IMR-90 (cell line): ENCODE results near the gene KRTDAP. TPM values are rescaled to one million over a fixed set of nuclear protein-coding genes. Genes with fewer than 3 reads are reported as not detected.

Experiments
- ATAC-seq: fragments of 200-7000 bp; cut with Tn5 transposase; 2 replicates; pipeline ENCODE4 v1.9.1; 2020; ENCODE audit warnings: low read depth, mild to moderate bottlenecking, moderate library complexity
- BruUV-seq: library from RNA; stranded (reverse); fragments of 400-500 nt; replicated peaks from 2 replicates; lab custom pipeline; 2021; lab: Mats Ljungman, UMichigan
- CTCF ChIA-PET: fragments of 300-600 bp; formaldehyde crosslinking; extraction: SDS; loops from one replicate; lab custom pipeline; 2021; ENCODE audit warnings: antibody characterized with exemption; lab: Yijun Ruan, JAX
- POLR2A ChIA-PET: fragments of 300-600 bp; sonication (Branson Sonifier 250); formaldehyde crosslinking; loops from one replicate; lab custom pipeline; 2022; ENCODE audit warnings: antibody characterized with exemption; ENCODE audit not compliant: unreplicated experiment; lab: Charles Lee
- DNase-seq: peaks from one replicate; pipeline ENCODE4 v3.0.0; 2013
- H2AFZ ChIP-seq: replicated peaks from 2 replicates; pipeline ENCODE3; 2013; ENCODE audit warnings: low read length, mild to moderate bottlenecking; ENCODE audit not compliant: poor library complexity
- H2AK5ac ChIP-seq: 2 replicates; pipeline ENCODE4 v1.6.1; 2013; ENCODE audit warnings: low read depth, low read length, inconsistent platforms
- H2AK9ac ChIP-seq: replicated peaks from 2 replicates; pipeline ENCODE3; 2013; ENCODE audit warnings: mild to moderate bottlenecking, low read depth, low read length, moderate library complexity; ENCODE audit not compliant: poor library complexity
- H2BK120ac ChIP-seq: 2 replicates; pipeline ENCODE4 v1.6.1; 2013; ENCODE audit warnings: low read depth, low read length, inconsistent platforms
- H2BK15ac ChIP-seq: 3 replicates; pipeline ENCODE4 v1.6.1; 2013; ENCODE audit warnings: low read depth, low read length, inconsistent platforms
- H2BK20ac ChIP-seq: 2 replicates; pipeline ENCODE4 v1.6.1; 2013; ENCODE audit warnings: low read depth, mild to moderate bottlenecking, inconsistent platforms, low read length, moderate library complexity
- H2BK5ac ChIP-seq: 2 replicates; pipeline ENCODE4 v1.6.1; 2013; ENCODE audit warnings: mild to moderate bottlenecking, low read depth, low read length, inconsistent platforms; ENCODE audit not compliant: poor library complexity, severe bottlenecking
- H3K14ac ChIP-seq: replicated peaks from 2 replicates; pipeline ENCODE4 v1.6.1; 2013; ENCODE audit warnings: low read depth, low read length, inconsistent platforms
- H3K18ac ChIP-seq: 2 replicates; pipeline ENCODE4 v1.6.1; 2013; ENCODE audit warnings: low read depth, low read length, control low read depth
- H3K23ac ChIP-seq: 2 replicates; pipeline ENCODE4 v1.6.1; 2013; ENCODE audit warnings: low read depth, low read length, inconsistent platforms
- H3K27ac ChIP-seq: 2 replicates; pipeline ENCODE4 v1.5.1; 2013; ENCODE audit warnings: mild to moderate bottlenecking, control low read depth, low read length; ENCODE audit not compliant: insufficient read depth
- H3K27me3 ChIP-seq: 2 replicates; pipeline ENCODE4 v1.6.1; 2013; ENCODE audit warnings: low read length; ENCODE audit not compliant: control insufficient read depth, insufficient read depth
- H3K36me3 ChIP-seq: 2 replicates; pipeline ENCODE4 v1.6.1; 2013; ENCODE audit warnings: low read length, mixed read lengths; ENCODE audit not compliant: control insufficient read depth, insufficient read depth
- H3K4ac ChIP-seq: 2 replicates; pipeline ENCODE4 v1.6.1; 2013; ENCODE audit warnings: low read depth, low read length, inconsistent platforms
- H3K4me1 ChIP-seq: 2 replicates; pipeline ENCODE4 v1.6.1; 2013; ENCODE audit warnings: low read length, mixed read lengths; ENCODE audit not compliant: control insufficient read depth, insufficient read depth
- H3K4me2 ChIP-seq: 2 replicates; pipeline ENCODE4 v1.6.1; 2013; ENCODE audit warnings: low read depth, mild to moderate bottlenecking, control low read depth, low read length, moderate library complexity
- H3K4me3 ChIP-seq: 2 replicates; pipeline ENCODE4 v1.5.1; 2013; ENCODE audit warnings: low read depth, mild to moderate bottlenecking, control low read depth, low read length, moderate library complexity; ENCODE audit not compliant: insufficient read depth
- H3K56ac ChIP-seq: 2 replicates; pipeline ENCODE4 v1.6.1; 2013; ENCODE audit warnings: low read length, inconsistent platforms; ENCODE audit not compliant: insufficient read depth; ENCODE audit errors: extremely low read depth
- H3K79me1 ChIP-seq, 2 experiments: 2 replicates each; pipeline ENCODE4 v1.6.1; 2013; ENCODE audit warnings: low read length in 2 of 2, inconsistent platforms in 1 of 2, low read depth in 1 of 2
- H3K9ac ChIP-seq: 2 replicates; pipeline ENCODE4 v1.6.1; 2013; ENCODE audit warnings: low read depth, low read length, control low read depth
- H3K9me1 ChIP-seq: 2 replicates; pipeline ENCODE4 v1.6.1; 2013; ENCODE audit warnings: low read length, inconsistent platforms; ENCODE audit not compliant: insufficient read depth
- H3K9me3 ChIP-seq: 2 replicates; pipeline ENCODE4 v1.6.1; 2013; ENCODE audit warnings: low read length; ENCODE audit not compliant: control insufficient read depth, insufficient read depth
- H4K20me1 ChIP-seq: 2 replicates; pipeline ENCODE4 v1.6.1; 2013; ENCODE audit warnings: low read length, inconsistent platforms; ENCODE audit not compliant: insufficient read depth
- H4K5ac ChIP-seq: 2 replicates; pipeline ENCODE4 v1.6.1; 2013; ENCODE audit warnings: mild to moderate bottlenecking, low read depth, low read length, control low read depth
- H4K8ac ChIP-seq, 2 experiments: 2 replicates each; pipeline ENCODE4 v1.6.1; 2013; ENCODE audit warnings: low read depth in 2 of 2, low read length in 2 of 2, control low read depth in 1 of 2, inconsistent platforms in 1 of 2
- H4K91ac ChIP-seq: 2 replicates; pipeline ENCODE4 v1.6.1; 2013; ENCODE audit warnings: low read depth, low read length, inconsistent platforms; ENCODE audit not compliant: insufficient read depth
- BHLHE40 ChIP-seq: fragments of 150-350 bp; IDR thresholded peaks from 2 replicates; pipeline ENCODE4 v1.6.1; 2016; ENCODE audit warnings: mild to moderate bottlenecking, low read depth, low read length
- CHD1 ChIP-seq: IDR thresholded peaks from 2 replicates; pipeline ENCODE4 v1.6.1; 2012; ENCODE audit warnings: low read depth, low read length, improper control_type of control experiment
- ELK1 ChIP-seq: fragments of 150-350 bp; IDR thresholded peaks from 2 replicates; pipeline ENCODE4 v1.6.1; 2016; ENCODE audit warnings: low read depth, mild to moderate bottlenecking, low read length, moderate library complexity, borderline replicate concordance
- POLR2A ChIP-seq: IDR thresholded peaks from 2 replicates; pipeline ENCODE4 v1.6.1; 2012; ENCODE audit warnings: mild to moderate bottlenecking, low read depth, low read length
- RAD21 ChIP-seq: IDR thresholded peaks from 2 replicates; pipeline ENCODE4 v1.6.1; 2012; ENCODE audit warnings: low read length, improper control_type of control experiment
- RCOR1 ChIP-seq: IDR thresholded peaks from 2 replicates; pipeline ENCODE4 v1.6.1; 2012; ENCODE audit warnings: mild to moderate bottlenecking, low read length, improper control_type of control experiment; ENCODE audit not compliant: insufficient replicate concordance
- RFX5 ChIP-seq: IDR thresholded peaks from 2 replicates; pipeline ENCODE4 v1.8.0; 2012; ENCODE audit warnings: low read depth, mild to moderate bottlenecking, low read length, moderate library complexity
- SMC3 ChIP-seq: fragments of 150-350 bp; IDR thresholded peaks from 2 replicates; pipeline ENCODE4 v1.6.1; 2016; ENCODE audit warnings: low read depth, mild to moderate bottlenecking, antibody characterized with exemption, low read length, moderate library complexity
- WGBS, 2 experiments: methylation state at CpG; one replicate each; pipeline versions ENCODE4 v1.1.5 to v1.1.7; 2013; ENCODE audit warnings: missing lambda C conversion rate in 2 of 2; ENCODE audit not compliant: insufficient read length in 1 of 2; ENCODE audit errors: extremely low coverage in 2 of 2; 5-methylcytosine and 5-hydroxymethylcytosine counted together
- dilution Hi-C: fragments of 300-500 bp; cut with HindIII; formaldehyde crosslinking; loops from one replicate; pipeline ENCODE4 v1.14.3; 2018; ENCODE audit warnings: low sequenced_read_pairs; ENCODE audit not compliant: unreplicated experiment
- in situ Hi-C: fragments of 300-500 bp; cut with MboI; formaldehyde crosslinking; loops from 3 replicates; pipeline ENCODE4 v1.14.3; 2019; ENCODE audit warnings: low sequenced_read_pairs, inconsistent platforms, mixed read lengths
- intact Hi-C: fragments of 100-400 bp; cut with micrococcal nuclease; formaldehyde crosslinking; loops from 2 replicates; pipeline ENCODE4 v1.10.0; 2022
- polyA plus RNA-seq, 3 experiments: library from polyadenylated mRNA; depleted of rRNA; stranded (reverse); fragments of >200 nt; gene quantifications; 2 replicates each; pipeline ENCODE4 v1.2.3, GENCODE V29; 2012; ENCODE audit warnings: low replicate concordance in 1 of 3
- total RNA-seq: library from RNA; depleted of rRNA; stranded (reverse); fragments of >200 nt; gene quantifications from 2 replicates; pipeline ENCODE4 v1.2.3, GENCODE V29; 2012

KRTDAP gene
- total and polyA plus RNA-seq, 2 of the 4 experiments (the other 2 are of a cell fraction) = not detected

DNA sequence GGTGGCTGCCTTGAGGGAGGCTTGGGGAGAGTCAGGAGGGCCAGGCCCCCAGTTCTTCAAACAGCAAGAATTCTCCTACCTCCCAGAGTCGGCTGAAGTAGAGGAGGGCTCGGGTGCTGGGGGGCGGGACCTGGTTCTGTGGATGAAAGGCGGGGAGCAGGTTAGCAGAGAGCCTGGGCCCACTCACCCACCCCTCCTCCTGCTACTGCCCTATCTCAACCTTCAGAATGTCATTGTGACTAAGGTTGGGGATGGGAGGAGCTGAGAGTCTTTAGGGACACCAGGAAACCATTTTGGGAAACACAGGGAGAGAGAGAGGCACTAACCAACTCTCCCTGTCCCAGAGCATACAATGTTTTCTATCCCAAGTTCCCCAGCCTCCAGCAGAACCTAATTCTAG lies 12.5 kb upstream of the KRTDAP start:
- no peaks in the 10 kb centered on the region for H3K4me1 ChIP-seq
- no peaks in the 10 kb centered on the region for H3K36me3 ChIP-seq
- H3K14ac ChIP-seq = no peak overlapping the region
- ATAC-seq (no peak), DNase-seq (no peak)
- dilution Hi-C loops (no loop called here), intact Hi-C loops (no loop called here), in situ Hi-C loops (no loop called here)
- no peaks in the 10 kb centered on the region for H3K9me3 ChIP-seq
- no peak overlapping the region for H3K4me2 ChIP-seq
- ChIA-PET CTCF (no interaction called here), POLR2A (no interaction called here)
- H3K4me3 ChIP-seq = no peak overlapping the region
- H3K9ac ChIP-seq = no peak overlapping the region
- H3K56ac ChIP-seq = no peak overlapping the region
- H3K27me3 ChIP-seq = peaks cover 49% of the 10 kb centered on the region
- H2BK20ac ChIP-seq = no peak overlapping the region
- no peak overlapping the region for H4K91ac ChIP-seq
- no peak overlapping the region for H3K4ac ChIP-seq
- H4K5ac ChIP-seq = no peak overlapping the region
- H3K18ac ChIP-seq = no peak overlapping the region
- H2AK9ac ChIP-seq = no peak overlapping the region
- no peak overlapping the region for H3K27ac ChIP-seq
- no peak for TF ChIP-seq RAD21
- no peak for TF ChIP-seq BHLHE40
- TF ChIP-seq RCOR1 = no peak
- TF ChIP-seq POLR2A = no peak
- TF ChIP-seq RFX5 = no peak
- TF ChIP-seq ELK1 = no peak
- no peak for TF ChIP-seq CHD1
- no peak for TF ChIP-seq SMC3
- H2BK15ac ChIP-seq = no peak overlapping the region
- H3K23ac ChIP-seq = no peak overlapping the region
- no peaks in the 10 kb centered on the region for H4K20me1 ChIP-seq
- no peak overlapping the region for H4K8ac ChIP-seq
- no peak overlapping the region for H2BK120ac ChIP-seq
- no peak overlapping the region for H2AK5ac ChIP-seq
- no peaks in the 10 kb centered on the region; the same call in 1 of the 2 replicates for H3K9me1 ChIP-seq
- WGBS, 2 experiments = no CpG with 5 or more reads among the region's 4 CpGs
- H2AFZ ChIP-seq = no peak overlapping the region
- no peaks in the 10 kb centered on the region for H3K79me1 ChIP-seq
- no TSS peak for BruUV-seq
- H2BK5ac ChIP-seq = no peak overlapping the region
